ENCODE data around the gene PTPN20. TPM values are rescaled to one million over a fixed set of nuclear protein-coding genes. Genes with fewer than 3 reads are reported as not detected.
A peak's percentile ranks its signal among the peaks of the same experiment; 100 is the strongest.

The PTPN20 gene
- total RNA-seq, 1 experiment from 2014 or later, result not detected

- DNase-seq, result peak; percentile 10
- WGBS (ENCODE audit: extremely low coverage, insufficient read length, low lambda C conversion rate), result no CpG with 5 or more reads among the region's 10 CpGs
- no peaks in the 10 kb centered on the region; a peak in 1 of 5 replicates for H3K9me3 Mint-ChIP-seq
- H2BK5ac ChIP-seq (ENCODE audit: insufficient read length, low read length), result no peak overlapping the region
- no peak overlapping the region for H2BK20ac ChIP-seq (ENCODE audit: low read depth, low read length, poor library complexity, severe bottlenecking)
- no peaks in the 10 kb centered on the region for H4K20me1 ChIP-seq (ENCODE audit: control insufficient read depth, insufficient read depth, insufficient read length)
- H2BK15ac ChIP-seq (ENCODE audit: low read depth, low read length), result no peak overlapping the region
- peaks cover 1% of the 10 kb centered on the region; the same call in 1 of the 2 replicates for H3K27me3 Mint-ChIP-seq (ENCODE audit: low read depth)
- H3K56ac ChIP-seq (ENCODE audit: insufficient read length, low read depth, low read length), result no peak overlapping the region
- no peaks in the 10 kb centered on the region for H3K4me1 ChIP-seq (ENCODE audit: insufficient read depth, low read length)
- H3K18ac ChIP-seq (ENCODE audit: insufficient read length, low read depth, low read length), result no peak overlapping the region
- no peak overlapping the region for H2AFZ ChIP-seq (ENCODE audit: low read length)
- no peaks in the 10 kb centered on the region for H3K9me3 ChIP-seq (ENCODE audit: control insufficient read depth, low read depth, low read length)
- no peak overlapping the region for H2AK5ac ChIP-seq (ENCODE audit: insufficient read length, low read length)
- no peak overlapping the region for H2BK120ac ChIP-seq (ENCODE audit: low read depth, low read length, poor library complexity, severe bottlenecking)
- TF ChIP-seq, protein P1, sequence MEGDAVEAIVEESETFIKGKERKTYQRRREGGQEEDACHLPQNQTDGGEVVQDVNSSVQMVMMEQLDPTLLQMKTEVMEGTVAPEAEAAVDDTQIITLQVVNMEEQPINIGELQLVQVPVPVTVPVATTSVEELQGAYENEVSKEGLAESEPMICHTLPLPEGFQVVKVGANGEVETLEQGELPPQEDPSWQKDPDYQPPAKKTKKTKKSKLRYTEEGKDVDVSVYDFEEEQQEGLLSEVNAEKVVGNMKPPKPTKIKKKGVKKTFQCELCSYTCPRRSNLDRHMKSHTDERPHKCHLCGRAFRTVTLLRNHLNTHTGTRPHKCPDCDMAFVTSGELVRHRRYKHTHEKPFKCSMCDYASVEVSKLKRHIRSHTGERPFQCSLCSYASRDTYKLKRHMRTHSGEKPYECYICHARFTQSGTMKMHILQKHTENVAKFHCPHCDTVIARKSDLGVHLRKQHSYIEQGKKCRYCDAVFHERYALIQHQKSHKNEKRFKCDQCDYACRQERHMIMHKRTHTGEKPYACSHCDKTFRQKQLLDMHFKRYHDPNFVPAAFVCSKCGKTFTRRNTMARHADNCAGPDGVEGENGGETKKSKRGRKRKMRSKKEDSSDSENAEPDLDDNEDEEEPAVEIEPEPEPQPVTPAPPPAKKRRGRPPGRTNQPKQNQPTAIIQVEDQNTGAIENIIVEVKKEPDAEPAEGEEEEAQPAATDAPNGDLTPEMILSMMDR (conservative IDR thresholded peaks at IDR 0.05), result no peak
- no peak overlapping the region for H3K4me2 ChIP-seq (ENCODE audit: insufficient read depth, insufficient read length, low read length)
- peaks cover 6 to 10% of the 10 kb centered on the region in 2 experiments for H3K4me1 Mint-ChIP-seq
- peak overlapping the region in 1 of 3 experiments; percentile 23; a peak in 1 of 7 replicates for H3K27ac Mint-ChIP-seq
- no peak overlapping the region for H4K5ac ChIP-seq (ENCODE audit: insufficient read length, low read depth, low read length)
- no peak overlapping the region for H3K4ac ChIP-seq (ENCODE audit: low read depth, low read length)
- H3T11ph ChIP-seq (ENCODE audit: low read length), result no peak overlapping the region
- no peak overlapping the region for H3K9ac ChIP-seq (ENCODE audit: extremely low read depth, insufficient read length, low read length)
- H3K27ac ChIP-seq (ENCODE audit: insufficient read length, low read depth, low read length), result no peak overlapping the region
- H4K8ac ChIP-seq (replicated peaks; ENCODE audit: insufficient read length, low read depth, low read length), result no peak overlapping the region
- H3K79me1 ChIP-seq (ENCODE audit: insufficient read depth, low read depth, low read length, poor library complexity, severe bottlenecking), result no peaks in the 10 kb centered on the region
- no peaks in the 10 kb centered on the region for H3K23me2 ChIP-seq (ENCODE audit: insufficient read length, low read depth, low read length, poor library complexity, severe bottlenecking)
- H4K91ac ChIP-seq (ENCODE audit: insufficient read length, low read depth, low read length), result no peak overlapping the region
- no peaks in the 10 kb centered on the region for H3K27me3 ChIP-seq (ENCODE audit: insufficient read depth, low read length)
- no peak overlapping the region for H2BK12ac ChIP-seq (ENCODE audit: insufficient read length, low read depth, low read length)
- H3K14ac ChIP-seq (ENCODE audit: insufficient read depth, low read length), result no peak overlapping the region
- H3K36me3 Mint-ChIP-seq (ENCODE audit: insufficient read depth in 1 of 3, low read depth in 3 of 3), result no peaks in the 10 kb centered on the region; a peak in 1 of 7 replicates
- no peak overlapping the region for H3K23ac ChIP-seq (ENCODE audit: insufficient read length, low read depth, low read length)
- H3K4me3 Mint-ChIP-seq, result no peak overlapping the region
- no peaks in the 10 kb centered on the region for H3K79me2 ChIP-seq (ENCODE audit: insufficient read depth, low read length)
These were observed 119.0 kb downstream of the PTPN20 start for GRCh38 chr10:47030191-47030703.

Data from H9 (cell line).